HepG2 (cell line): Measurements from ENCODE around the gene NDUFA13. TPM values are rescaled to one million over a fixed set of nuclear protein-coding genes. Genes with fewer than 3 reads are reported as not detected.

ENCODE experiments used
- NCOA2 ChIP-seq: sonication (generic); formaldehyde crosslinking; IDR thresholded peaks from 2 replicates; pipeline ENCODE4 v1.8.0; 2022; ENCODE audit warnings: inconsistent platforms
- RBM22 ChIP-seq: fragments of 200-400 bp; formaldehyde crosslinking; optimal IDR thresholded peaks from 2 replicates; pipeline ENCODE3; 2017; ENCODE audit warnings: mild to moderate bottlenecking, low read length, moderate library complexity
- SAFB2 ChIP-seq: sonication (generic); formaldehyde crosslinking; IDR thresholded peaks from 2 replicates; pipeline ENCODE4 v1.5.1; 2020; ENCODE audit warnings: missing genetic modification reagents, low read depth, mild to moderate bottlenecking, borderline replicate concordance
- SUZ12 ChIP-seq: fragments of 150-350 bp; IDR thresholded peaks from 2 replicates; pipeline ENCODE4 v1.6.1; 2014; ENCODE audit warnings: low read depth, low read length
- ZBTB25 ChIP-seq: IDR thresholded peaks from 2 replicates; pipeline ENCODE4 v1.6.1; 2018; ENCODE audit warnings: missing genetic modification reagents
- ZNF7 ChIP-seq: IDR thresholded peaks from 2 replicates; pipeline ENCODE4 v1.6.1; 2016; ENCODE audit warnings: missing biosample characterization, missing genetic modification reagents
- ZNF773 ChIP-seq: sonication (generic); formaldehyde crosslinking; IDR thresholded peaks from 2 replicates; pipeline ENCODE4 v1.4.0; 2020; ENCODE audit warnings: missing genetic modification reagents, borderline replicate concordance
- polyA plus RNA-seq, 8 experiments: library from polyadenylated mRNA; depleted of rRNA in 3 of 8; stranded (reverse) in 7 of 8; unstranded in 1 of 8; fragments of >200 nt; fragmentation: Illumina TruSeq in 4 of 8; extraction: Trizol in 4 of 8; gene quantifications; 2 replicates each; pipeline versions ENCODE4 v1.2.1 to v1.2.3, GENCODE V29; 2011 to 2016; ENCODE audit warnings: low read depth in 4 of 8, missing spikeins in 1 of 8, mixed read lengths in 1 of 8; ENCODE audit not compliant: insufficient read depth in 1 of 8
- total RNA-seq, 5 experiments: library from RNA; depleted of rRNA; stranded (reverse); fragments of >200 nt; fragmentation: Illumina TruSeq; extraction: Trizol; gene quantifications; 2 replicates each; pipeline ENCODE4 v1.2.3, GENCODE V29; 2016; ENCODE audit warnings: low read depth in 1 of 5
- TF ChIP-seq, protein P1 (sequence below), 2 experiments: IDR thresholded peaks; 2 replicates each; pipeline ENCODE4 v1.6.1; 2011 to 2012; ENCODE audit warnings: low read length in 2 of 2, borderline replicate concordance in 1 of 2, low read depth in 1 of 2, mild to moderate bottlenecking in 1 of 2, moderate library complexity in 1 of 2
- TF ChIP-seq, protein P2 (sequence below): IDR thresholded peaks from 2 replicates; pipeline ENCODE4 v1.6.1; 2016

Gene NDUFA13
- total and polyA plus RNA-seq, 2 of the 13 experiments (the other 11 are each of a cell fraction or from before 2014, with no cell fraction given), result 337 to 366 TPM

DNA sequence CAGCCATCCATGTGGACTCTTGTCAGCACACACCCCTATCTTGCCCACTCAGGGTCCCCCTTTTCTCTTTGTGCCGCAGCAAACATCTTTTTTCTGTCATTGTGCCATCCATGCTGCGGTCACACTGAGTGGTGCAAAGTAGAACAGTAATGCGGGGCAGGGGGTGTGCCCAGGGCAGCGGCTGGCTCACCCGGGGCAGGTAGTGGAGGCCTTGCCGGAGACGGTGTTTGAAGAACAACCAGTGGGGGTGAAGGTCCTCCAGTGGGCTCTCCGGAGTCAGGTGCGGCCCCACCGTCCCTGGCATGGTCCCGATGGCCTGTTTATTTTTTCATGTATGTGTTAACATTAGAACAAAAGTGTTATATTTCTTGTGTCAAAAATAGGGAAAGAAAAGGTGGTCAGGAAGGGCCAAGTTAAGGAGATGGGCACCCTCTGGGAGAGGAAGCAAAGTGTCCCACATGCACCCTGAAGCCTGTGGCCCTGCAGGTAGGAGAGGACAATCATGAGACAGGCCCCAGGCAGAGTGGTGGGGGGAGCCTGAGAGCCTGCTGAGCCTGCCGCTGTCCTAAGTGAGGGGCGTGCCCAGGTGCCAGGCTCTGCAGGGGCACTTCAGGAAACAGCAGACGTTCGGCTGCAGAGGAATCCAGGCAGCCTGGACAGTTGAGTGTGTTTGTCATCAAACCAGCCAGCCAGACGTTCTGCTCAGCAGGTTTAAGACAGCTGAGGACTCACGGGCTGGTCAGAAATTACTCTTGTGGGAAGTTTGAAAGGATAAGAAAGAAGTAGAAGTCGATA is 13.0 kb upstream of the NDUFA13 start (continued):
- TF ChIP-seq, protein P1, sequence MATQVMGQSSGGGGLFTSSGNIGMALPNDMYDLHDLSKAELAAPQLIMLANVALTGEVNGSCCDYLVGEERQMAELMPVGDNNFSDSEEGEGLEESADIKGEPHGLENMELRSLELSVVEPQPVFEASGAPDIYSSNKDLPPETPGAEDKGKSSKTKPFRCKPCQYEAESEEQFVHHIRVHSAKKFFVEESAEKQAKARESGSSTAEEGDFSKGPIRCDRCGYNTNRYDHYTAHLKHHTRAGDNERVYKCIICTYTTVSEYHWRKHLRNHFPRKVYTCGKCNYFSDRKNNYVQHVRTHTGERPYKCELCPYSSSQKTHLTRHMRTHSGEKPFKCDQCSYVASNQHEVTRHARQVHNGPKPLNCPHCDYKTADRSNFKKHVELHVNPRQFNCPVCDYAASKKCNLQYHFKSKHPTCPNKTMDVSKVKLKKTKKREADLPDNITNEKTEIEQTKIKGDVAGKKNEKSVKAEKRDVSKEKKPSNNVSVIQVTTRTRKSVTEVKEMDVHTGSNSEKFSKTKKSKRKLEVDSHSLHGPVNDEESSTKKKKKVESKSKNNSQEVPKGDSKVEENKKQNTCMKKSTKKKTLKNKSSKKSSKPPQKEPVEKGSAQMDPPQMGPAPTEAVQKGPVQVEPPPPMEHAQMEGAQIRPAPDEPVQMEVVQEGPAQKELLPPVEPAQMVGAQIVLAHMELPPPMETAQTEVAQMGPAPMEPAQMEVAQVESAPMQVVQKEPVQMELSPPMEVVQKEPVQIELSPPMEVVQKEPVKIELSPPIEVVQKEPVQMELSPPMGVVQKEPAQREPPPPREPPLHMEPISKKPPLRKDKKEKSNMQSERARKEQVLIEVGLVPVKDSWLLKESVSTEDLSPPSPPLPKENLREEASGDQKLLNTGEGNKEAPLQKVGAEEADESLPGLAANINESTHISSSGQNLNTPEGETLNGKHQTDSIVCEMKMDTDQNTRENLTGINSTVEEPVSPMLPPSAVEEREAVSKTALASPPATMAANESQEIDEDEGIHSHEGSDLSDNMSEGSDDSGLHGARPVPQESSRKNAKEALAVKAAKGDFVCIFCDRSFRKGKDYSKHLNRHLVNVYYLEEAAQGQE (IDR thresholded peaks at IDR 0.05; ENCODE audit: borderline replicate concordance in 1 of 2, low read depth in 1 of 2, low read length in 2 of 2), result no peak
- TF ChIP-seq ZNF7 (CRISPR knock-in tag), result no peak
- no peak for TF ChIP-seq SUZ12
- no peak for TF ChIP-seq NCOA2 (CRISPR knock-in tag)
- TF ChIP-seq, protein P2, sequence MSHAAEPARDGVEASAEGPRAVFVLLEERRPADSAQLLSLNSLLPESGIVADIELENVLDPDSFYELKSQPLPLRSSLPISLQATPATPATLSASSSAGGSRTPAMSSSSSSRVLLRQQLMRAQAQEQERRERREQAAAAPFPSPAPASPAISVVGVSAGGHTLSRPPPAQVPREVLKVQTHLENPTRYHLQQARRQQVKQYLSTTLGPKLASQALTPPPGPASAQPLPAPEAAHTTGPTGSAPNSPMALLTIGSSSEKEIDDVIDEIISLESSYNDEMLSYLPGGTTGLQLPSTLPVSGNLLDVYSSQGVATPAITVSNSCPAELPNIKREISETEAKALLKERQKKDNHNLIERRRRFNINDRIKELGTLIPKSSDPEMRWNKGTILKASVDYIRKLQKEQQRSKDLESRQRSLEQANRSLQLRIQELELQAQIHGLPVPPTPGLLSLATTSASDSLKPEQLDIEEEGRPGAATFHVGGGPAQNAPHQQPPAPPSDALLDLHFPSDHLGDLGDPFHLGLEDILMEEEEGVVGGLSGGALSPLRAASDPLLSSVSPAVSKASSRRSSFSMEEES (CRISPR knock-in tag), result no peak
- no peak for TF ChIP-seq RBM22
- no peak for TF ChIP-seq ZNF773
- no peak for TF ChIP-seq ZBTB25
- no peak for TF ChIP-seq SAFB2 (CRISPR knock-in tag)
